Glomerular endothelial cell (primary cell): ENCODE data around the gene PMVK. TPM values are rescaled to one million over a fixed set of nuclear protein-coding genes. Genes with fewer than 3 reads are reported as not detected.

Experiments used
- DNase-seq: peaks from one replicate; pipeline ENCODE4 v3.0.0-alpha.2; 2011; ENCODE audit warnings: low read depth, low spot score; ENCODE audit errors: extremely low read depth
- total RNA-seq: library from RNA; depleted of rRNA; stranded (reverse); fragments of >200 nt; gene quantifications from 2 replicates; pipeline ENCODE4 v1.2.3, GENCODE V29; 2015

Gene PMVK
- total RNA-seq, 1 donor from 2014 or later, result 11.6 TPM

DNA sequence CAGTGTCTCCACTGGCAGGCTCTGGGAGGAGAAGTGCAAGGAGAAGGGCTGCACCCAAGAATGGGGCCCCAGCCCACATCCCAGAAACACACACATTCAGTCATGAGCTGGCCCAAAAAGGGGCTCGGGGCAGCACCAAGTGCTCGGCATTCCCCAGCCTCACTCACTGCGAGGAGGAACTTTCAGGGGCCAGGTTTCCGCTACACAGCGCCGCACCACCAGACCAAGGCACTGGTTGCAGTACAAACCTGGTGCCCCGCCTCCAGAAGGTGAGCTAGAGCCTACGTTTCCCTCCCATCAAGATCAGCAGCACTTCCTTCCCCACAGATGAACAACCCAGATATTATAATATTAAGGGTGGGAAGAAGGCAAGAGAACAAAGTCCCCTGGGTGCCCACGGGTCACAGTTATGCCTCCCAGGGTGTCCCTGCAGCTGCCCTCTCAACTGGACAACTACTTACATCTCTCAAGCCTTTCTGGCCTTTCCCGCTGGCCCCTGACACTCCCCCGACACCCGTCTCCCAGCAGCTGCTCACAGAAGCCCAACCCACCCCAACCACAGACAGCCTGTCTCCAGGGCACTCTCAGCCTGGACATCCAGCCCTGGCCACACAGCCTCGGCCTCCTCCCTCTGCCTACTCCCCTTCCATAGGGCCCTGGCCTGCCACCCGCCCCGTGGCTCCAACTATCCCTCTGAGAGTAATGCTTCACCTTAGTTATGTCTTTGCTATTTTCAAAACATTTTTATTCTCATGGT, 15.6 kb upstream of the PMVK start:
- no peak for DNase-seq

- no peak for DNase-seq
Observed at GRCh38 chr1:154948079-154948478, 11.6 kb upstream of the PMVK start.

- no peak for DNase-seq
Observed at GRCh38 chr1:154945962-154946850, 9.7 kb upstream of the PMVK start.

- DNase-seq, result no peak
Observed at GRCh38 chr1:154945160-154945961, 8.8 kb upstream of the PMVK start.

DNA sequence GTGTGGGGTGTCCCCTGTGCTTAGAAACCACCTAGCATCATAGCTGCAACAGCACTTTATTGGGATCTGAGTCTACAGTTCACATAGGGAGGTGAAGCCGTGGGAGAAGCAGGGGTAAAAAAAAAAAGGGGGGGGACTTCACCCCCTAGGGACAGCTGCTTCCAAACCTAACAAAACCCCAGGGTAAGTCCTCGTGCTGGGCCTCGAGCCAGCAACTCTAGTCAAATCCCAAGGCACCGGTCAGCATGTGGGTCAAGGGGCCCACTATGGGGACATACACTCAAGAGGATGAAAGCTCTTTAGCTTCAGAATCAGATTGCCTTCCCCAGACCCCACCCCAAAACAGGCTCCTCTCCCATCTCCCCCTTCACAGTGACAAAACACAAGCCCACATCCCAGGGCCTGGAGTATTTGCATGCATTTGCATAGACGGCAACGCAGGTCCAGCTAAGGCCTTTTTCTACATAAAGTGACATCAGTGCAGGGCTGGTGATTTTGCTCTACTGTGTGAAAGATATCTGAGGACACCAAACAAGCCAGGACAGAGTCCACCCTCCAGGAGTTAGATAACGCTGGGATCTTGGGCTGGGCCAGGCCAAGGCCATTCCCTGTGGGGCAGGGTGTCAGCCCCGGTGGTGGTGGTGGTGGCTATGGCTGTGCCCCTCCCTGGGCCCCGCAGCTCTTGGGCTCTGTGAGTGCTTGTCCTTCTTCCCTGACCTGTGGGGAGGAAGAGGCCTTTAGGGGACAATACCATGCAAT, 8.1 kb upstream of the PMVK start:
- no peak for DNase-seq

- DNase-seq, result no peak
Observed at GRCh38 chr1:154943649-154944400, 7.3 kb upstream of the PMVK start.

DNA sequence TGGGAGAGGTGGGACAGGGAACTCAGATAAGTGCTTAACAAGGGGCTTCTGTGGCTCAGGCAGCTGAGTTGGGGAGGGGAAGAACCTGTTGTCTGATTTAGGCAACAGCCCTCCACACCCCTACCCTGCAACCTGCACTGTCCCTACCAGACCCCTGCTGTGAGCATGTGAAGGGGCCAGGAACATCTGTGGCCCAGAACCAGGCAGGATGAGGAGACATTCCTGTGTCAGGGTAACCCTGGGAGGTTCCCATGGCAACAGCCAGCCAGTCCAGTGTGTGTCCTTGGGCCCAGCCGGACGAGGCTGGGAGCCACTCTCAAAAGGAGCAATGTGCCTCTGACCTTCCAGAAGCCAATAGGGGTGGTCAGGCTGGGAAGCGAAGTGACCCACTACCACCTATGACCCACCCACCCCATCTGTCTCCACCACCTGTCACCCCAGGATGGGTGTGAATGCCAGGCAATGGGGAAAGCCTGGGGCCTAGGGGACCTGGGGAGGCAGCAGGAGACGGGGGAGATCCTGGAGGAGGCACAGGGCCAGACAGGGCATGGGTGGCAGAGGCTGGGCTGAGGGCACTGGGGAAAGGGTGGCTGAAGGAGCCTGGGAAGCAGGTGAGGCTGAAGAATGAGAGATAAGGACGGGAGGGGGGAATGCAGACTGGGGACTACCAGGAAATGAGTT, 5.0 kb upstream of the PMVK start:
- no peak for DNase-seq

- DNase-seq, result no peak
Observed at GRCh38 chr1:154940651-154941194, 4.2 kb upstream of the PMVK start.

- DNase-seq, result no peak
Observed at GRCh38 chr1:154940213-154940560, 3.7 kb upstream of the PMVK start.

- DNase-seq, result no peak
Observed at GRCh38 chr1:154938604-154939399, 2.3 kb upstream of the PMVK start.

GRCh38 chr1:154937988-154938386, 1.5 kb upstream of the PMVK start:
- DNase-seq, result no peak

GRCh38 chr1:154937085-154937987, 817 bp upstream of the PMVK start:
- DNase-seq, result peak; percentile 77

GRCh38 chr1:154935749-154936554, 567 bp downstream of the PMVK start:
- no peak for DNase-seq

- DNase-seq, result no peak
Observed at GRCh38 chr1:154934358-154934948, 2.1 kb downstream of the PMVK start.

- DNase-seq, result no peak
Observed at GRCh38 chr1:154931940-154932487, 4.5 kb downstream of the PMVK start.

- no peak for DNase-seq
Observed at GRCh38 chr1:154926201-154926600, 10.3 kb downstream of the PMVK start.
